Muscle of back (tissue), 11 donors: ENCODE results near the gene PHF23. TPM values are rescaled to one million over a fixed set of nuclear protein-coding genes. Genes with fewer than 3 reads are reported as not detected.
A peak's percentile ranks its signal among the peaks of the same experiment; 100 is the strongest.

Experiments used
- DNase-seq, 3 donors: peaks; one replicate each; pipeline versions ENCODE4 v3.0.0 to v3.0.0-alpha.2; 2013
- polyA plus RNA-seq, 10 donors: library from polyadenylated mRNA; unstranded; fragments of 120-200 nt; gene quantifications; one replicate each; pipeline ENCODE4 v1.2.1, GENCODE V29; 2013; ENCODE audit not compliant: insufficient read length in 10 of 10

The PHF23 gene
- polyA plus RNA-seq, 10 donors: 28.1 to 46.1 (median 34.4) TPM

DNA sequence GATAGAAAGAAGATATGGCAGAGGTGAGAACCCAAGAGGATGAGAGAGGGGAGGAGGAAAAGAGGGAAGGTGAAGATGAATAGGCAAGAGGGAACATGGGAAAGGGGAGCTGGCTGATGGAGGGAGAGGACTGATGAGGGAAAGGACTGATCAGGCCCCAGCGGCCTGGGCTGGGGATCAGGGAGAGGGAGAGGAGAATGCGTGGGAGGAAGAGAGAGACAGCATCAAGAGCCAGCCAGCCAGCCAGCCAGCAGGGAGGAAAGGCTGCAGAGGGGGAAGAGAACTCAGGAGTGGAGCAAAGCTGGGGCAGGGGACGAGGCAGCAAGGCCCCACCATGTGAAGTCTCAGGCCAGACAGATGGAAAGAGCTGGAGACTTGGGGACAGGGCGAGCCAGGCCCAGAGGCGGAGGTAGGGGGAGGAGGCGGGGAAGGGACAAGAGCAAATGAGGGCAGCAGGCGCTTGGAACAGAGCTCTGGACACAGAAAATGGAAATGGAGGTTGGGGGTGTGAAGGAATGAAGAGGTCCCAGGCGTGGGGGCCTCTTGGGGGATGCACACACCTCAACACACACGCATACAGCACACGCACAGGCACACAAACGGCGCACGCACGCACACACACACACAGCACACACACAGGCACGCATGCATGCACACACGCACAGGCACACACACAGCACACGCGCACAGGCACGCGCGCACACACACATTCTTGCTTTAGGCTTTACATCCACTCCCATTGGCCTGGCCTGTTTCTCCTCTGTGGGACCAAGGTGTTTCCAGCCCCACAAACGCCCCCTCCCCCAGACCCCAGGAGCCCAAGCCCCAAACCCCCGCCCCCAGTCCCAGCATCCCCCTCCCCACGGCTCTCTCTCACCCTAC is 31.9 kb downstream of the PHF23 start:
- peak in 2 of 3 donors; percentile 55 to 79 for DNase-seq

DNA sequence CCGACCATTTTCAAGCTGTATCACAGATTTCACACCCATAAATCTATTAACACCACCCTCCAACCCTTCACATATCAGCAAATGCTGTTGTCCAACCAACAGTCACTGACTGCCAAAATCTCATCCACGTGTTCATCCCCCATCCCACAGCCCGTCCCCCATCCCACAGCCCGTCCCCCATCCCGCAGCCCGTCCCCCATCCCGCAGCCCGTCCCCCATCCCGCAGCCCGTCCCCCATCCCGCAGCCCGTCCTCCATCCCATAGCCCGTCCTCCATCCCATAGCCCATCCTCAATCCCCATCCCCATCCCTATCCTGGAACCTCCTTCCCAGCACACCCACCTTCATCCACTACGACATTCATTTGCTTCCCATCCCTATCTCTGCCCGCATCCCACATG is 33.7 kb downstream of the PHF23 start:
- DNase-seq: no peak

GRCh38 chr17:7204828-7205461 is 34.3 kb downstream of the PHF23 start:
- DNase-seq: peak; percentile 84 to 96 (median 92)

DNA sequence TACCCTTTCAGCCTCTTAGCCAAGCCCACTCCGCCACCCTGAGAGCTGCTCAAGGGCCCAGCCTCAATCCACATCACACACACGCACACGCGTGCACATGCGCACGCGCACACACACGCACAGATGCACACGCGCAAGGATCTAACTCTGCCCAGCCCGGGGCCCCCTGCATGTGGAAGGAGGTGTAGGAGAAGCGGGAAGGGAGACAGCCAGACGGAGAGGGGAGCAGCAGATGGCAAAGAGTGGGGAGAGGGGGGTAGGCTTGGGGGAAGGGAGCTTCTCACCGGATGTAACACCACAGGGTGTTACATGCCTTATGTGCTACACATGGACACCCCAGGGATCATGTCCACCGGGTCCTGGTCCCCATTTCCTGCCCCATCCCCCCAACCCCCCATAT is 34.9 kb downstream of the PHF23 start:
- peak in 1 of 3 donors; percentile 58 for DNase-seq

- no peak for DNase-seq
Observed at GRCh38 chr17:7203391-7203790, 35.9 kb downstream of the PHF23 start.

- DNase-seq: no peak
Observed at GRCh38 chr17:7196651-7197401, 42.4 kb downstream of the PHF23 start.

DNA sequence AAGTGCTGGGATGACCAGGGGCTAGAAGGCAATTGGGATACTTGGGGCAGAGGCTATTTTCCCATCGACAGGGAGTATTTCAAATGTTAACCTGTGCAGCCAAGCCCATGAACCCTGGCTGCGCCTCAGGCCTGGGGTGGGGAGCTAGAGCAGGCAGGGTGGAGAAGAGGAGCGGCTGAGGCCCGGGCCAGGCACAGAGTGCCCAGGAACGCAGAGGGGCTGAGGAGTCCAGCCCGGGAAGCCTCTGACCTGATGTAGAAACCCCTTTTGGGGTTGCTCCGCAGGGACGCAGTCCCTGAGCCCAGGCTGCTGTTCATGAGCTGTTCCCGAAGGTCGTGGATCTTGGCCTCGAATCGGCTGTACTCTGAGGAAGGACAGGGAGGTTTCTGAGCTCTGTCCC is 43.3 kb downstream of the PHF23 start:
- DNase-seq: no peak

DNA sequence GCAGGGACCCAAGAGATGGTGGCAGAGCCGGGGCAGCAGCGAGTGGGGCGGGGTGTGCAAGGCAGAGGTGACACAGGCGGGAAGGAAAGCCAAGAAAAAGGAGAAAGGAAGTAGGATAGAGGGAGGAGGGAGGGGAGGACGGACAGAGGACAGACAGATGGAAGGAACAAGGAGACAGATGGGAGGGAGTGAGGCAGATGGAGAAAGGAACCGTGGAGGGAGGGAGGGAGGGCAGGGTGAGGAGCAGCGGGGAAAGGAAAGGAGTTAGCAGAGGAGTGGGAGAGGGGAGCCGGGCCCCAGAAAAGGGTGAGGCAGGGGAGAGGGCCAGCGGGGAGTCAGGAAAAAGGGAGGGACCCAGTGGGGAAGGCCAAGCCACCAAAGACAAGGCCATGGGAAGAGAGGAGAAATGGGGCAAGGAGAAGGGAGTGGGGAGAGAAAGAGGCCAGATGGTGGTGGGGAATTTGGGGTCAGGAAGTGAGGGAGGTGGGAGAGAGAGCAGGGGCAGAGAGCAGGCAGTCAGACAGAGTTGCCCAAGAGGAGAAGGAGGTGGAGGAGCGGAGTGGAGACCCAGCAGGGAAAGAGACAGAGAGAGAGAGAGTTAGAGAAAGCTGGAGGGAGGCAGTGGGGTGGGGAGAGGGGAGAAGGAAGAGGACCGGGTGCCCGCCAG is 46.9 kb downstream of the PHF23 start:
- DNase-seq: no peak

DNA sequence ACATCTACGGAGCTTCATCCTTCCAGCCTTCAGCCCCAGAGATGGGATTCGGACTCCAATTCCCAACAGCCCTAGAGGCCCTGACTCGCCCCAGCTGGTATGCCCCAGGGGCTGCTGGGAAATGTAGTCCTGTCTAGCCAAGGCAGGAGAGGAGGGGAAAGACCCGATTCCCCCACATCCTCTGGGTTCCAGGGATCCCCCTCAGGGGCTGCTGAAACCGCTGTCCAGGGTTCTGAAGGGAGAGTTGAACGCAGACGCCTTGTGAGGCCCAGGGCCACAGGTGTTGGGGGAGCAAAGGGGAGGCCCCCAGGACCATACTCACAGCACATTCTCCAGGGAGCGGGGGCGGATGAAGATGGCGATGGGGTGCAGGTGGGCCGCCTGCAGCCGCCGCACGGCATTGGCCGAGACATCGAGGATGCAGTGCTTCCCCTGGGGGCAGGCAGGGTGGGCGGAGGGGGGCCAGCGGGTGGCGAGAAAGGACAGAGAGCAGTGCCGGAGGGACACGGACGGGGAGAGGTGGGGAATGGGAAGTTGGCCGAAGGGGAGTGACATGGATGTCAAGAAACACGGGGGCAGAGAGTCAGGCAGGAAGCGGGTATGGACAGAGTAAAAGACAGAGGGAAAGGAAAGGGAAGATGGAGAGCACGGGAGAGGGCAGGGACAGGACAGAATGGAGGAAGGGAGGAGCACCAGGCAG is 47.5 kb downstream of the PHF23 start:
- DNase-seq: peak in 1 of 3 donors; percentile 68

- no peak for DNase-seq
Observed at GRCh38 chr17:7191069-7191468, 48.2 kb downstream of the PHF23 start.

DNA sequence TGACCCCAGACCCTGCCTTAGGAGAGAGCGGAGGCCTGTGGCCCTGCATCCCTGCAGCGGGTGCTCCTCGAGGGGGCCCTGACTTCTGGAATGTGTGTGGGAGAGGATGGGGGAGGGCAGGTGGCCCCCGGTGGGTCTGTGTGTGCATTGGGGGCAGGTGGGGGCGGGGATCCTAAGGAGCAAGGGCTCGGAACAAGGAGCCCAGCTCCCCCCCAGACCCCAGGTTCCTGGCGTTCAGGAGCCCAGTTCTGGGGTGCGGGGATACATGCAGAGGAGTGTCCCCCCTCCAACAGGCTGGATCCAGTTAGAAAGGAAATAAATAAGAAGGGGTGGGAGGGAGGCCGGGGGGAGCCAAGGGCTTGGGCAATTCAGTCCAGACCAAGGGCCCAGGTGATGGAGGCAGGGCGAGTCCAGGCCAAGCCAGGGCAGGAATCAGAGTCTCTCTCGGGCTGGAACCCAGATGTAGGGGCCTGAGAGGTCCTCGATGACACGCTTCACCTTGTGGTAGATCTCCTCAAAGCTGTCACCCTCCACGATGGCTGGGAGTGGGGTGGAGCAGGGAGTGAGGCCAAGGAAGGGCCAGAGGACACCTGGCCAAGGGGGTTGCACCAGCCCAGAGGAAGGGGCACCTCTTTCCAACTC is 48.9 kb downstream of the PHF23 start:
- no peak for DNase-seq

DNA sequence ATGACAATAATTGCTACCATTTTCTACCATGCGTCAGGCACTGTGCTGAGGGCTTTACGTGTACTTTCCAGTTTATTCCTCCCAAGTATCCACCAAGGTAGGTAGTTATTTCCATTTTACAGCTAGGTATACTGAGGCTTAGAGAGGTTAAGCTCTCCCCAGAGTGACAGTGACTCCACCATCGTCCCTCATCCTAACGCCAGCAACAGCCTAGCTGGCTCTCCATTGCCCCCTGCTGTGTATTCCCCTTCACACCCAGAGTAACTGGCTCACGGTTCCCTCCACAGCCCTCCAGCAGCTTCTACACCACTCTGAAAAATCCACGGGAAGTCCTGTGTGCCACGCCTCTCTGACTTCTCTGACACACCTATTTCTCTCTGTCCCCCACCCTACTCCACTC is 53.0 kb downstream of the PHF23 start:
- no peak for DNase-seq

Other genes with a start within 250 kb of the PHF23 start
- 1 to 10 TPM in 7 of 10 donors, under 1 TPM in 3; 0.77 to 1.4 (median 1.1) TPM for gene ALOX12, start 243.4 kb downstream of the PHF23 start, polyA plus RNA-seq
- 100 to 1,000 TPM; 101 to 126 (median 111) TPM for gene RNASEK, start 226.8 kb downstream of the PHF23 start, polyA plus RNA-seq
- 10 to 100 TPM; 15.5 to 25.4 (median 19.1) TPM for gene BCL6B, start 216.4 kb downstream of the PHF23 start, polyA plus RNA-seq
- 1 to 10 TPM in 8 of 10 donors, under 1 TPM in 2; 0.62 to 2.4 (median 1.3) TPM for gene SLC16A13, start 203.4 kb downstream of the PHF23 start, polyA plus RNA-seq
- gene SLC16A11, start 195.4 kb downstream of the PHF23 start, polyA plus RNA-seq: under 1 TPM in 9 of 10 donors, not detected in 1; 0.11 to 0.48 (median 0.17) TPM
- 1 to 10 TPM; 1.1 to 3.5 (median 1.7) TPM for gene CLEC10A, start 159.2 kb downstream of the PHF23 start, polyA plus RNA-seq
- under 1 TPM in 9 of 10 donors, not detected in 1; 0.15 to 0.40 (median 0.34) TPM for gene ASGR2, start 124.6 kb downstream of the PHF23 start, polyA plus RNA-seq
- 1 to 10 TPM; 1.6 to 6.5 (median 2.3) TPM for gene ASGR1, start 60.1 kb downstream of the PHF23 start, polyA plus RNA-seq
- 10 to 100 TPM; 15.3 to 31.0 (median 21.1) TPM for gene DLG4, start 19.6 kb downstream of the PHF23 start, polyA plus RNA-seq
- gene ACADVL, start 19.5 kb downstream of the PHF23 start, polyA plus RNA-seq: 100 to 1,000 TPM; 178 to 376 (median 256) TPM
- gene DVL2, start 4.9 kb downstream of the PHF23 start, polyA plus RNA-seq: 10 to 100 TPM; 24.5 to 40.5 (median 34.9) TPM
- gene GABARAP, start 3.0 kb upstream of the PHF23 start, polyA plus RNA-seq: 100 to 1,000 TPM; 271 to 406 (median 306) TPM
- gene CTDNEP1, start 12.3 kb upstream of the PHF23 start, polyA plus RNA-seq: 100 to 1,000 TPM; 153 to 190 (median 180) TPM
- 10 to 100 TPM; 31.9 to 64.8 (median 35.7) TPM for gene ELP5, start 12.8 kb upstream of the PHF23 start, polyA plus RNA-seq
- gene CLDN7, start 23.0 kb upstream of the PHF23 start, polyA plus RNA-seq: 1 to 10 TPM in 5 of 10 donors, under 1 TPM in 5; 0.47 to 3.0 (median 1.1) TPM
- gene SLC2A4, start 42.3 kb upstream of the PHF23 start, polyA plus RNA-seq: 10 to 100 TPM in 9 of 10 donors, 1 to 10 TPM in 1; 7.7 to 32.4 (median 26.1) TPM
- 1 to 10 TPM; 1.2 to 4.2 (median 1.9) TPM for gene YBX2, start 55.2 kb upstream of the PHF23 start, polyA plus RNA-seq
- gene EIF5A, start 68.2 kb upstream of the PHF23 start, polyA plus RNA-seq: 100 to 1,000 TPM; 225 to 344 (median 294) TPM
- 10 to 100 TPM; 49.3 to 70.2 (median 58.7) TPM for gene GPS2, start 75.9 kb upstream of the PHF23 start, polyA plus RNA-seq
- 10 to 100 TPM; 13.6 to 20.6 (median 18.6) TPM for gene NEURL4, start 89.9 kb upstream of the PHF23 start, polyA plus RNA-seq
- gene ACAP1, start 97.1 kb upstream of the PHF23 start, polyA plus RNA-seq: 10 to 100 TPM in 2 of 10 donors, 1 to 10 TPM in 8; 5.3 to 19.6 (median 8.5) TPM
- gene KCTD11, start 112.7 kb upstream of the PHF23 start, polyA plus RNA-seq: 10 to 100 TPM in 1 of 10 donors, 1 to 10 TPM in 9; 5.8 to 10.3 (median 7.5) TPM
- gene TMEM95, start 115.7 kb upstream of the PHF23 start, polyA plus RNA-seq: not detected
- 1 to 10 TPM in 2 of 10 donors, under 1 TPM in 7, not detected in 1; 0.22 to 1.4 (median 0.69) TPM for gene TNK1, start 141.6 kb upstream of the PHF23 start, polyA plus RNA-seq
- 10 to 100 TPM; 20.4 to 35.0 (median 27.2) TPM for gene PLSCR3, start 155.1 kb upstream of the PHF23 start, polyA plus RNA-seq
- gene TMEM256, start 164.6 kb upstream of the PHF23 start, polyA plus RNA-seq: 10 to 100 TPM; 49.0 to 60.9 (median 54.0) TPM
- 10 to 100 TPM; 19.9 to 33.1 (median 25.5) TPM for gene NLGN2, start 168.4 kb upstream of the PHF23 start, polyA plus RNA-seq
- gene SPEM1, start 180.9 kb upstream of the PHF23 start, polyA plus RNA-seq: not detected
- not detected for gene SPEM2, start 186.2 kb upstream of the PHF23 start, polyA plus RNA-seq
- gene SPEM3, start 189.4 kb upstream of the PHF23 start, polyA plus RNA-seq: under 1 TPM in 1 of 10 donors, not detected in 9; 0.04 TPM
- gene TMEM102, start 196.0 kb upstream of the PHF23 start, polyA plus RNA-seq: 1 to 10 TPM in 4 of 10 donors, under 1 TPM in 6; 0.52 to 1.4 (median 0.92) TPM
- 1 to 10 TPM; 1.3 to 5.1 (median 3.1) TPM for gene FGF11, start 200.1 kb upstream of the PHF23 start, polyA plus RNA-seq
- 10 to 100 TPM; 51.8 to 85.8 (median 71.8) TPM for gene CHRNB1, start 205.6 kb upstream of the PHF23 start, polyA plus RNA-seq
- 10 to 100 TPM; 22.1 to 27.1 (median 24.9) TPM for gene ZBTB4, start 240.2 kb upstream of the PHF23 start, polyA plus RNA-seq
- gene SLC35G6, start 242.0 kb upstream of the PHF23 start, polyA plus RNA-seq: under 1 TPM in 8 of 10 donors, not detected in 2; 0.16 to 0.59 (median 0.20) TPM
- gene POLR2A, start 244.9 kb upstream of the PHF23 start, polyA plus RNA-seq: 10 to 100 TPM; 50.2 to 72.7 (median 58.4) TPM